Ascending aorta (tissue), 2 donors: ENCODE results near the gene AKT1S1. TPM values are rescaled to one million over a fixed set of nuclear protein-coding genes. Genes with fewer than 3 reads are reported as not detected.

Experiments
- DNase-seq, 2 donors: peaks; one replicate each; pipeline ENCODE4 v3.0.0-alpha.2; 2019; ENCODE audit warnings: low spot score in 2 of 2
- H3K27ac ChIP-seq, 2 donors: fragments of 200-600 bp; sonication (generic); one replicate each; pipeline ENCODE4 v1.5.1; 2016 to 2017; ENCODE audit warnings: mild to moderate bottlenecking in 1 of 2
- H3K27me3 ChIP-seq: fragments of 200-600 bp; sonication (generic); one replicate; pipeline ENCODE4 v1.5.1; 2017
- H3K36me3 ChIP-seq, 2 donors: fragments of 200-600 bp; sonication (generic); one replicate each; pipeline ENCODE4 v1.5.1; 2016
- H3K4me1 ChIP-seq, 2 donors: fragments of 200-600 bp; sonication (generic); one replicate each; pipeline ENCODE4 v1.5.1; 2016 to 2017; ENCODE audit warnings: mild to moderate bottlenecking in 1 of 2
- H3K4me3 ChIP-seq, 2 donors: fragments of 200-600 bp; sonication (generic); one replicate each; pipeline ENCODE4 v1.5.1; 2016 to 2017; ENCODE audit warnings: mild to moderate bottlenecking in 1 of 2
- H3K9me3 ChIP-seq, 2 donors: fragments of 200-600 bp; sonication (generic); one replicate each; pipeline ENCODE4 v1.5.1; 2016
- CTCF ChIP-seq, 3 experiments: fragments of 200-600 bp in 2 of 3; fragments of 450-650 bp in 1 of 3; sonication (generic) in 2 of 3; IDR thresholded peaks; one replicate each; pipeline ENCODE4 v1.5.1; 2016 to 2019; ENCODE audit warnings: antibody characterized with exemption in 3 of 3, mild to moderate bottlenecking in 1 of 3, moderate library complexity in 1 of 3
- intact Hi-C: fragments of 100-400 bp; cut with DNase I; formaldehyde crosslinking; loops from one replicate; pipeline ENCODE4 v1.15.1; 2023
- total RNA-seq: library from RNA; depleted of rRNA; stranded (reverse); fragments of >200 nt; gene quantifications from one replicate; pipeline ENCODE4 v1.1.0, GENCODE V29; 2016

Gene AKT1S1
- total RNA-seq, 1 donor from 2014 or later = 12.8 TPM

GRCh38 chr19:49888510-49888824 lies 11.3 kb upstream of the AKT1S1 start:
- Histone ChIP-seq H3K27me3 (no peaks in the 10 kb centered on the region), H3K9me3 (no peaks in the 10 kb centered on the region), H3K4me3 (no peak overlapping the region), H3K4me1 (peaks cover 4 to 8% of the 10 kb centered on the region in 2 donors), H3K27ac (no peak overlapping the region), H3K36me3 (peaks cover 35 to 43% of the 10 kb centered on the region in 2 donors)
- intact Hi-C loops = no loop called here
- TF ChIP-seq CTCF (IDR thresholded peaks at IDR 0.05) = no peak
- DNase-seq = no peak

GRCh38 chr19:49887665-49888509 lies 10.7 kb upstream of the AKT1S1 start:
- H3K27ac ChIP-seq = no peak overlapping the region
- TF ChIP-seq CTCF (IDR thresholded peaks at IDR 0.05) = no peak
- H3K4me3 ChIP-seq = no peak overlapping the region
- peaks cover 4 to 8% of the 10 kb centered on the region in 2 donors for H3K4me1 ChIP-seq
- no peak for DNase-seq
- H3K36me3 ChIP-seq = peaks cover 41 to 49% of the 10 kb centered on the region in 2 donors
- no peaks in the 10 kb centered on the region for H3K27me3 ChIP-seq
- no peaks in the 10 kb centered on the region for H3K9me3 ChIP-seq
- intact Hi-C loops = no loop called here

GRCh38 chr19:49887037-49887664 lies 10.0 kb upstream of the AKT1S1 start:
- no peaks in the 10 kb centered on the region for H3K9me3 ChIP-seq
- H3K4me3 ChIP-seq = no peak overlapping the region
- H3K36me3 ChIP-seq = peaks cover 48 to 56% of the 10 kb centered on the region in 2 donors
- no peak for DNase-seq
- H3K27ac ChIP-seq = no peak overlapping the region
- no peaks in the 10 kb centered on the region for H3K27me3 ChIP-seq
- intact Hi-C loops = no loop called here
- TF ChIP-seq CTCF (IDR thresholded peaks at IDR 0.05) = no peak
- H3K4me1 ChIP-seq = peaks cover 4 to 8% of the 10 kb centered on the region in 2 donors

- Histone ChIP-seq H3K36me3 (peaks cover 72 to 79% of the 10 kb centered on the region in 2 donors), H3K9me3 (no peaks in the 10 kb centered on the region), H3K27ac (no peak overlapping the region), H3K4me1 (peaks cover 0 to under 1% of the 10 kb centered on the region in 2 donors), H3K27me3 (no peaks in the 10 kb centered on the region), H3K4me3 (no peak overlapping the region)
- DNase-seq = no peak
- TF ChIP-seq CTCF (IDR thresholded peaks at IDR 0.05) = no peak
- intact Hi-C loops = no loop called here
Measured at GRCh38 chr19:49884760-49885159, 7.6 kb upstream of the AKT1S1 start.

GRCh38 chr19:49884109-49884508 lies 7.0 kb upstream of the AKT1S1 start:
- H3K27ac ChIP-seq = no peak overlapping the region
- no peak overlapping the region for H3K4me3 ChIP-seq
- no peak for DNase-seq
- peaks cover 79 to 83% of the 10 kb centered on the region in 2 donors for H3K36me3 ChIP-seq
- H3K4me1 ChIP-seq = peaks cover under 1 to 1% of the 10 kb centered on the region in 2 donors
- intact Hi-C loops = no loop called here
- H3K27me3 ChIP-seq = no peaks in the 10 kb centered on the region
- H3K9me3 ChIP-seq = no peaks in the 10 kb centered on the region
- TF ChIP-seq CTCF (IDR thresholded peaks at IDR 0.05) = no peak
